ENCODE measurements around the gene SMARCD3.

- TF ChIP-seq MYC (CRISPR knock-in tag; IDR thresholded peaks at IDR 0.05; ENCODE audit: borderline replicate concordance) (no peak), PTBP1 (IDR thresholded peaks at IDR 0.05; ENCODE audit: low read depth, low read length, poor library complexity, severe bottlenecking) (no peak), SAP130 (CRISPR knock-in tag; IDR thresholded peaks at IDR 0.05; ENCODE audit: low read depth) (no peak), ESRRA (CRISPR knock-in tag; IDR thresholded peaks at IDR 0.05; ENCODE audit: low read depth) (no peak), POLR2AphosphoS5 (IDR thresholded peaks at IDR 0.05; ENCODE audit: low read depth, low read length) (no peak), ZNF563 (CRISPR knock-in tag; IDR thresholded peaks at IDR 0.05) (no peak), ZBTB33 (CRISPR knock-in tag; IDR thresholded peaks at IDR 0.05) (no peak), MYNN (CRISPR knock-in tag; IDR thresholded peaks at IDR 0.05; ENCODE audit: low read depth) (no peak), ZNF639 (CRISPR knock-in tag; conservative IDR thresholded peaks at IDR 0.05) (no peak)
Observed at GRCh38 chr7:151231080-151231479, 17.4 kb downstream of the SMARCD3 start.

Measured in HepG2 (cell line).